NCI-H460 (cell line): ENCODE data around the gene VENTX. TPM values are rescaled to one million over a fixed set of nuclear protein-coding genes. Genes with fewer than 3 reads are reported as not detected.
"Not testable (repeated sequence)": the region's sequence is repeated elsewhere in the genome, so short reads cannot be mapped to it uniquely, and the experiment has no call there.

Source experiments
- DNase-seq: peaks from one replicate; pipeline ENCODE4 v3.0.0-alpha.2; 2016; ENCODE audit warnings: low read depth; ENCODE audit errors: extremely low read depth
- total RNA-seq: library from RNA; depleted of rRNA; stranded (reverse); fragments of >200 nt; shearing (Covaris generic); gene quantifications from 2 replicates; pipeline ENCODE4 v1.2.3, GENCODE V29; 2014

Gene VENTX
- total RNA-seq, 1 experiment from 2014 or later: not detected

DNA sequence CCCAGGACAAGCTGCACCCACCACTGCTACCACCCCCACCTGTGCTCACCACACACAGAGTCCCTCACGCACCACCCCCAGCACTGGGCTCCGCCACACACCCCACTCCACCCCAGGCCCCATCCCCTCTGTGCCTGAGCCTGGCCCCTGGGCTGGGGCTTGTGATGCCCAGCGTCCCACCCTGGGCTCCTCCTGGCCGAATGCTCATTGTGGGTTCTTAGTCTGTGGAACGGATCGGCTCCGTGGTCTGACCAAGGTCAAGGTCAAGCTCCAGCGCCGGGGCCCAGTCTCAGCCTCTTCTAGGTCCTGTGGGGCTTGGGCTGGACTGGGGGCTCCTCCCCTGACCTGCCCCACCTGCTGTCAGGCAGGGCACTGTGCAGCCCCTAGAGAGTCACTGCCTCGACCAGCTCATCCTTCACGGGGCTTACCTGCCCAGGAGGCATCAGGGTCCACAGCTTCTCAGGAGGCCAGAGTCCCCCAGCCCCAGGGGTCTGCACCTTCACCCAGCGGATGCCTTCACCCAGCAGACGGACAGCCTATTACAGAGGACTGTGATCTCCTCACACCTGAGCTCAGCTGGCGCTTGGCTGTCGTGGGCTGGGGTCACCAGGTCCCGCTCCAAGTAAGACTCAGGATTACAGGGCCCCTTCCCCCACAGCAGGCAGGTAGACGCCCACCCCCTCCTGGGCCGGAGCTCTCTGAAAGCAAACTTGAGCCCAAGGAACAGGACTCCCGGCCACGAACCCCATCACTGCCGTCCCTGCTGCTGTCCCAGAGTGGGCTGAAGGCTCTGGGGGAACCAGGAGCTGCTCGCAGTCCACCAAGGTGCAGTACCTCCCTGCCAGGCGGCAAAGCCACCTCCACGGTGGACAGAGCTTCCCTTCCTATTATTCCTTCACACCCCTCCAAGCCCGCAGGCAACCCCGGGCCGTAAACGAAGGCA, 22.9 kb upstream of the VENTX start:
- no peak for DNase-seq

GRCh38 chr10:133215586-133215985, 22.1 kb upstream of the VENTX start:
- DNase-seq: no peak

- DNase-seq: no peak
Observed at GRCh38 chr10:133216776-133217175, 20.9 kb upstream of the VENTX start.

DNA sequence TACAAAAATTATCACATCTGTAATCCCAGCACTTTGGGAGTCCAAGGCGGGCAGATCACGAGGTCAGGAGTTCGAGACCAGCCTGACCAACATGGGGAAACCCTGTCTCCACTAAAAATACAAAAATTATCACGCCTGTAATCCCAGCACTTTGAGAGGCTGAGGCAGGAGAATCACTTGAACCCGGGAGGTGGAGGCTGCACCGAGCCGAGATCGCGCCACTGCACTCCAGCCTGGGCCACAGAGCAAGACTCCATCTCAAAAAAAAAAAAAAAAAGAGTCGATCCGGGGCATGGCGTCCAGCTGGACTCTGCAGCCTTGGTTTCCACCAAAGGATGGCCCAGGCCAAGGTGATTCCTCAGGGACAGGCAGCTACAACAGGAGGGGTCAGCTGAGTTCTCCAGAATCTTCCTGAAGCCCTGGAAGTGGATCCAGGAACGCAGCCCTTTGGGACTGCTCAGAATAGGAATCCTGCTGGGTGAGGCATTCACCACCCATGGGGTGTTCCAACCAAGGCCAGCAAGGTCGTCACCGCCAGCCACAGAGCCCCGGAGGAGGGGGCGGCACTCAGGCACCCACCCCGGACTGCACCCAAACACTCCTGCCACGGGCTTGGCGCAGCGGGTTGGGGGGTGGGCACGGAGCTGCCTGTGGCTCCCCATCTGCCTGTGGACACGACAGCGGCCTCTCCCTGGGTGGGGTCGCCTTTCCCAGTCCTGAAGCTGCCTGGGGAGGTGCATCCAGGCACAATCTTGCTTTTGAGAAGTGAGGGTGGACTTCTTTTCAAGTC, 19.7 kb upstream of the VENTX start:
- no peak for DNase-seq

DNA sequence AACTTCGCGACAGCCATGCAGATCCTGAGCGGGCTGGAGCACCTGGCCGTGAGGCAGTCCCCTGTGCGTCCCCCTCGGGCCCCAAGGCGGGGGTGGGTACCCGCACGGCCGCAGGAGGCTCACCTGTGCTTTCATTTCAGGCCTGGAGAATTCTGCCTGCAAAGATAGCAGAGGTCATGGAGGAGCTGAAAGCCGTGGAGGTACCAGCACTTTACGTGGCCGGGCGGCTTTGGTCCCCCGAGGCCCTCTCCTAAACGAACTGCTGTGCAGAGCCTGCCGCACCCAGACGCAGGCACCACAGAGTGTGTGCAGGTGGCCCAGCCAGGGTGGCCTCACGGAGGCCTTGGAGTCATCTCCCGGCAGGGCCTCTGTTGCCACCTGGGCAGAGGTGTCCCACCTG, 18.8 kb upstream of the VENTX start:
- no peak for DNase-seq

DNA sequence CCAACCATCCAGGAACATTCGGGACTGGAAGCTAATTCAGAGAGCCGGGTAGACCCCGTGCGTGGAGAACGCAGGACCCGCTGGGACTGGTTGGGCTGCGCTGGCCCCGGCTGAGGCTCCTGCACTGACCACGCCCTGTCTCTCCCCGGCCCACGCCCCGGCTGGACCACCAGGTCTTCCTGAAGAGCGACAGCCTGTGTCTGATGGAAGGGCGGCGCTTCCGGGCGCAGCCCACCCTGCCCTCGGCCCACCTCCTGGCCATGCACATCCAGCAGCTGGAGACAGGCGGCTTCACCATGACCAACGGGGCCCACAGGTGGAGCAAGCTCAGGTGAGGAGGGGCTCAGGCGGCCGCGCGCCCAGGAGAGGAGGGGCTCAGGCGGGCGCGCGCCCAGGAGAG, 17.9 kb upstream of the VENTX start:
- no peak for DNase-seq

GRCh38 chr10:133221331-133221730, 16.3 kb upstream of the VENTX start:
- DNase-seq: no peak

GRCh38 chr10:133221756-133222155, 15.9 kb upstream of the VENTX start:
- not testable (repeated sequence) for DNase-seq

- DNase-seq: no peak
Observed at GRCh38 chr10:133224076-133224475, 13.6 kb upstream of the VENTX start.

DNA sequence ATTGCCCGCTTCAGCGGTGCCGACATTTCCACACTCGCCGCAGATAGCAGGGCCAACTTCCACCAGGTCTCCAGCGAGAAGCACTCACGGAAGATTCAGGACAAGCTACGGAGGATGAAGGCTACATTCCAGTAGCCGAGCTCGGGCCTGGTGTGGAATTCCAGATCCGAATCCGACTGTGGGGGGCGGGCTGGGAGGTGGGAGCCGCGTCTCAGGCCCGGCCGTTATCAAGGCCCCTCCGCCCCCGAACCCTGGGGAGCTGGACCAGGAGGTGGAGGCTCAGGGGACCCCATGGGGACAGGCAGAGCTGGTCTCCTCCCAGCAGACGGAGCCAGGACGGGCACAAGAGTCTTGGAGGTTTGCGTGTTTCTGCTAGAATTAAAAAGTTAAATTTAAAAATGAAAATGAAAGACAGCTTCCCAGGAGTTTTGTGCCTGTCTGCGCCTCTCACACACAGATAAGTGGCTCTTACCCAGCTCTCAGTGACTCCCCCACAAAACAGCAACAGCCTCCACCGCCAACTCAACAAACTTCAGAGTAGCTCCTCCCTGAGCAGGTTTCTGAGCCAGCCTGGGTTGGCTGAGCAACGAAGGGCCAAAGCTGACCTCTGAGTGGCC, 12.8 kb upstream of the VENTX start:
- DNase-seq: no peak

DNA sequence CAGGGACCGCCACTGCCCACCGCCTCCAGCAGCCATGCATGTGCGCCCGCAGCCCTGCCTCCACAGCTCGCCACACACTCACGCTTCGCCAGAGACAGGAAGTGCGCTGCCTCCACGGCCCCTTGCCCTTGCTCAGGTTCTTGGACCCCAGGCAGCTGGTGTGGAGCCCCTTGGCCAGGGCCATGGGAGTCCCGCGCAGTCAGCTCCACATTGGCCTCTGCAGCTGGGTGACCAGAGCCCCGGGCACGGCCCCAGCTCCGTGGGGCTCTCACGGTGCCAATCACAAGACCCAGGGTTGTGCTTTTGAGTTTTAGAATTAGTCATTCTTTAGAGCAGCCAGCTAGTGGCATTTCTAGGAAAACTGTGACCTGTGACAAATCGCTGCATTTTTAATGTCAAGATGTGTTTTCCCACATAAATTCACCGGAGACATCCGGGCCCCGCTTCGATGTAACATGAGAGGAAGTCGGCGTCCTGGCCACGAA, 11.9 kb upstream of the VENTX start:
- DNase-seq: no peak

GRCh38 chr10:133226251-133226808, 11.3 kb upstream of the VENTX start:
- DNase-seq: no peak

GRCh38 chr10:133227256-133227655, 10.4 kb upstream of the VENTX start:
- DNase-seq: no peak

- no peak for DNase-seq
Observed at GRCh38 chr10:133229265-133230043, 8.2 kb upstream of the VENTX start.

DNA sequence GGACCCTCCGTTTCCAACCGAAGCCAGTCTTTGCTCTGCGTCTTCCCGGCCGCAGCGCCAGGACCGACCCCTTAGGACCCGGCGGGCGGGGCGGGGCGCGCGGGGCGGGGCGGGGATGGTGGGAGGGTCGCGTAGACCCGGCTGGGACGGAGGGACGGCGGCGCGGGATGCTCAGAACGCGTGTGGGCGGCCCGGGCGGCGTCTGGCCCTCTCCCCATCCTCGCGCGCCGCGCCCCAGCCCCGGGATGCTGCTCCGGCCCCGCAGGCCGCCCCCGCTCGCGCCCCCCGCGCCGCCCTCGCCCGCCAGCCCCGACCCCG, 7.7 kb upstream of the VENTX start, which contains the start of gene UTF1:
Gene UTF1 (plus strand): TSS at position 174 of the 318 bp plus-strand sequence. CDS start 72 bp downstream, at position 246.
- no peak for DNase-seq

DNA sequence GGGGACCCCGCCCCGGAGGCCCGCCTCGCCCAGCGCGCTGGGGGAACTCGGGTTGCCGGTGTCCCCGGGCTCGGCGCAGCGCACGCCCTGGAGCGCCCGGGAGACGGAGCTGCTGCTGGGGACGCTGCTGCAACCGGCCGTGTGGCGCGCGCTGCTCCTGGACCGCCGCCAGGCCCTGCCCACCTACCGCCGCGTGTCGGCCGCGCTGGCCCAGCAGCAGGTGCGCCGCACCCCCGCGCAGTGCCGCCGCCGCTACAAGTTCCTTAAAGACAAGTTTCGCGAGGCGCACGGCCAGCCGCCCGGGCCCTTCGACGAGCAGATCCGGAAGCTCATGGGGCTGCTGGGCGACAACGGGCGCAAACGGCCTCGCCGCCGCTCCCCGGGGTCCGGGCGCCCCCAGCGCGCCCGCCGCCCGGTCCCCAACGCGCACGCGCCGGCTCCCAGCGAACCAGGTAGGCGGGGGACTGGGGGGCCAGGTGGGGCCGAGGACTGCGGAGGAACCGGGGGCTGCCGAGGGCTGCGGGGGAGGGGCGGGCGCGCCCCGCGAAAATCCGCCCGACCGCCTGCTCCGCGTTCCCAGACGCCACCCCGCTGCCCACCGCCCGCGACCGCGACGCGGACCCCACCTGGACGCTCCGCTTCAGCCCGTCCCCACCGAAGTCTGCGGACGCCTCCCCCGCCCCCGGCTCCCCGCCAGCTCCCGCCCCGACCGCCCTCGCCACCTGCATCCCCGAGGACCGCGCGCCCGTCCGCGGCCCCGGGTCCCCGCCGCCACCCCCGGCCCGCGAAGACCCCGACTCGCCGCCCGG, 7.1 kb upstream of the VENTX start:
- no peak for DNase-seq

GRCh38 chr10:133231244-133231945, 6.3 kb upstream of the VENTX start:
- DNase-seq: no peak

DNA sequence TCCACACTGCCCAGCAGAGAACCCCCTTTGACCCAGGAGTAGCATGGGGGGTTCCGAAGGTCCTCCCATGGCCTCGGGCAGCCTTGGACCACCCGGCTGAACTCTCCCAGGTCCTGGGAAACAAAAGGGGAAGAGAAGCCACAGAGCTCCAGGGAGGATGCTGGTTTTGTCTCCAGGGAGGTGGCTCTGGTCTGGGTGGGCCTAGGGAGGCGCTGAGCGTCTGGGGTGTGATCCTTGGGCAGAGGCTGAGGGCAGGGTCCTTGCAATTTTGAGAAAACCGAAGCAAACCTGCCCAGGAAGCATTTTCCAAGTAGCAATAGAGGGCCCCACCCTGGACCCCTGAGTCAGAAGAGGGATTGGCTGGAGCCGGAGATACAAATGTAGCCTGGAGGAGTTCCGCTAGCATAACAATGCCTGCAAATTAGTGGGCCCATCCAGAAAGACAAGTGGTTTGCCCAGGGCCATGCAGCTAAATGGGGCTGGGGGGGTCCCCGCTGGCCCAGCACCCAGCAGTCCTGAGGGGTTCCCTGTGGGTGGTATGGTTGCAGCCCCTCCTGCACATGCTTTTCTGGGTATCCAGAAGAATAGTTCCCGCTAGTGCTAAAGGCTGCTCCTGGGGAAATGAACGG, 5.6 kb upstream of the VENTX start:
- DNase-seq: no peak
